ENCODE data around the gene SFT2D2.

GRCh38 chr1:168216171-168216570 is 9.6 kb upstream of the SFT2D2 start:
- TF ChIP-seq CTCF (optimal IDR thresholded peaks at IDR 0.05 in 1 of 3, IDR thresholded peaks at IDR 0.05 in 1 of 3, conservative IDR thresholded peaks at IDR 0.05 in 1 of 3; ENCODE audit: extremely low read depth in 1 of 3, insufficient read depth in 2 of 3, low read length in 3 of 3), result no peak
- TF ChIP-seq EZH2 (IDR thresholded peaks at IDR 0.05; ENCODE audit: low read length), result no peak

All from keratinocyte (primary cell).